ENCODE results near the gene NTHL1.

The NTHL1 gene

DNA sequence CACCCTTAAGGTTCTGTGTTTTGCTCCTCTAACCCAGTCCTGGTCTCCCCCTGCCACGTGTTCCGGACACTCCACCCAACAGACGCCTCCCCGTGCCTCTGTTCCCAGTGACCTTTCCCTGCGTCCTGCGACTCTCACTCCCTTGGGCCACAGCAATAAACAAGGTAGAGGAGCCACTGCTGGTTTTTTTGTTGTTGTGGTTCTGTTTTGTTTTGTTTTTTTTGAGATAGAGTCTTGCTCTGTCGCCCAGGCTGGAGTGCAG lies 31.8 kb downstream of the NTHL1 start:
- ChIA-PET POLR2A (interaction anchor here (0.5 to 2.4 kb wide), 3 partner anchors 12 to 139 kb away, joined by 3 to 20 read pairs (median 4); partner anchors contain the start of gene TRAF7), CTCF (interaction anchor here (0.6 to 2.0 kb wide), 8 partner anchors 11 to 153 kb away, joined by 3 to 11 read pairs (median 4); partner anchors contain the start of genes NHERF2, NTHL1 and TSC2)
- Histone ChIP-seq H3K4me3 (ENCODE audit: low read depth, low read length) (no peak overlapping the region), H3K27ac (ENCODE audit: extremely low read depth, low read depth, low read length) (peak overlapping the region; percentile 79), H3K9me3 (ENCODE audit: control insufficient read depth, insufficient read depth, low read depth, low read length) (no peaks in the 10 kb centered on the region), H3K36me3 (ENCODE audit: control insufficient read depth in 2 of 2, insufficient read depth in 1 of 2, low read length in 2 of 2) (no peaks in the 10 kb centered on the region), H3K4me1 (ENCODE audit: control insufficient read depth, insufficient read depth, low read length) (peaks cover 6% of the 10 kb centered on the region)
- peak; percentile 65; the same call in 1 of the 2 replicates for TF ChIP-seq ZNF600 (tag by site-specific recombination; IDR thresholded peaks at IDR 0.05)
- no peak for TF ChIP-seq ZNF423 (tag by site-specific recombination; IDR thresholded peaks at IDR 0.05)
- TF ChIP-seq, protein P1, sequence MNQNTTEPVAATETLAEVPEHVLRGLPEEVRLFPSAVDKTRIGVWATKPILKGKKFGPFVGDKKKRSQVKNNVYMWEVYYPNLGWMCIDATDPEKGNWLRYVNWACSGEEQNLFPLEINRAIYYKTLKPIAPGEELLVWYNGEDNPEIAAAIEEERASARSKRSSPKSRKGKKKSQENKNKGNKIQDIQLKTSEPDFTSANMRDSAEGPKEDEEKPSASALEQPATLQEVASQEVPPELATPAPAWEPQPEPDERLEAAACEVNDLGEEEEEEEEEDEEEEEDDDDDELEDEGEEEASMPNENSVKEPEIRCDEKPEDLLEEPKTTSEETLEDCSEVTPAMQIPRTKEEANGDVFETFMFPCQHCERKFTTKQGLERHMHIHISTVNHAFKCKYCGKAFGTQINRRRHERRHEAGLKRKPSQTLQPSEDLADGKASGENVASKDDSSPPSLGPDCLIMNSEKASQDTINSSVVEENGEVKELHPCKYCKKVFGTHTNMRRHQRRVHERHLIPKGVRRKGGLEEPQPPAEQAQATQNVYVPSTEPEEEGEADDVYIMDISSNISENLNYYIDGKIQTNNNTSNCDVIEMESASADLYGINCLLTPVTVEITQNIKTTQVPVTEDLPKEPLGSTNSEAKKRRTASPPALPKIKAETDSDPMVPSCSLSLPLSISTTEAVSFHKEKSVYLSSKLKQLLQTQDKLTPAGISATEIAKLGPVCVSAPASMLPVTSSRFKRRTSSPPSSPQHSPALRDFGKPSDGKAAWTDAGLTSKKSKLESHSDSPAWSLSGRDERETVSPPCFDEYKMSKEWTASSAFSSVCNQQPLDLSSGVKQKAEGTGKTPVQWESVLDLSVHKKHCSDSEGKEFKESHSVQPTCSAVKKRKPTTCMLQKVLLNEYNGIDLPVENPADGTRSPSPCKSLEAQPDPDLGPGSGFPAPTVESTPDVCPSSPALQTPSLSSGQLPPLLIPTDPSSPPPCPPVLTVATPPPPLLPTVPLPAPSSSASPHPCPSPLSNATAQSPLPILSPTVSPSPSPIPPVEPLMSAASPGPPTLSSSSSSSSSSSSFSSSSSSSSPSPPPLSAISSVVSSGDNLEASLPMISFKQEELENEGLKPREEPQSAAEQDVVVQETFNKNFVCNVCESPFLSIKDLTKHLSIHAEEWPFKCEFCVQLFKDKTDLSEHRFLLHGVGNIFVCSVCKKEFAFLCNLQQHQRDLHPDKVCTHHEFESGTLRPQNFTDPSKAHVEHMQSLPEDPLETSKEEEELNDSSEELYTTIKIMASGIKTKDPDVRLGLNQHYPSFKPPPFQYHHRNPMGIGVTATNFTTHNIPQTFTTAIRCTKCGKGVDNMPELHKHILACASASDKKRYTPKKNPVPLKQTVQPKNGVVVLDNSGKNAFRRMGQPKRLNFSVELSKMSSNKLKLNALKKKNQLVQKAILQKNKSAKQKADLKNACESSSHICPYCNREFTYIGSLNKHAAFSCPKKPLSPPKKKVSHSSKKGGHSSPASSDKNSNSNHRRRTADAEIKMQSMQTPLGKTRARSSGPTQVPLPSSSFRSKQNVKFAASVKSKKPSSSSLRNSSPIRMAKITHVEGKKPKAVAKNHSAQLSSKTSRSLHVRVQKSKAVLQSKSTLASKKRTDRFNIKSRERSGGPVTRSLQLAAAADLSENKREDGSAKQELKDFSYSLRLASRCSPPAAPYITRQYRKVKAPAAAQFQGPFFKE (tag by site-specific recombination; IDR thresholded peaks at IDR 0.05; ENCODE audit: borderline replicate concordance): 0 out of 2 replicates have a peak, but pooled peaks have one; percentile 54

- H3K27ac ChIP-seq (ENCODE audit: extremely low read depth, low read depth, low read length): peak overlapping the region; percentile 79
- TF ChIP-seq, protein P2, sequence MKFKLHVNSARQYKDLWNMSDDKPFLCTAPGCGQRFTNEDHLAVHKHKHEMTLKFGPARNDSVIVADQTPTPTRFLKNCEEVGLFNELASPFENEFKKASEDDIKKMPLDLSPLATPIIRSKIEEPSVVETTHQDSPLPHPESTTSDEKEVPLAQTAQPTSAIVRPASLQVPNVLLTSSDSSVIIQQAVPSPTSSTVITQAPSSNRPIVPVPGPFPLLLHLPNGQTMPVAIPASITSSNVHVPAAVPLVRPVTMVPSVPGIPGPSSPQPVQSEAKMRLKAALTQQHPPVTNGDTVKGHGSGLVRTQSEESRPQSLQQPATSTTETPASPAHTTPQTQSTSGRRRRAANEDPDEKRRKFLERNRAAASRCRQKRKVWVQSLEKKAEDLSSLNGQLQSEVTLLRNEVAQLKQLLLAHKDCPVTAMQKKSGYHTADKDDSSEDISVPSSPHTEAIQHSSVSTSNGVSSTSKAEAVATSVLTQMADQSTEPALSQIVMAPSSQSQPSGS (tag by site-specific recombination; IDR thresholded peaks at IDR 0.05; ENCODE audit: low read depth): peak; percentile 86
- TF ChIP-seq ZNF785 (tag by site-specific recombination; IDR thresholded peaks at IDR 0.05) (no peak), SP3 (tag by site-specific recombination; IDR thresholded peaks at IDR 0.05) (peak; percentile 75), ZBTB17 (tag by site-specific recombination; IDR thresholded peaks at IDR 0.05) (peak; percentile 88), PRDM10 (tag by site-specific recombination; IDR thresholded peaks at IDR 0.05) (peak; percentile 50; the same call in 1 of the 2 replicates), ZBTB21 (tag by site-specific recombination; IDR thresholded peaks at IDR 0.05) (peak; percentile 35; the same call in 1 of the 2 replicates), ZNF2 (tag by site-specific recombination; IDR thresholded peaks at IDR 0.05) (0 out of 2 replicates have a peak, but pooled peaks have one; percentile 58), KLF9 (tag by site-specific recombination; IDR thresholded peaks at IDR 0.05; ENCODE audit: low read depth) (peak; percentile 34; the same call in 1 of the 2 replicates), ZBTB8A (tag by site-specific recombination; IDR thresholded peaks at IDR 0.05) (peak; percentile 87), ZBTB44 (tag by site-specific recombination; IDR thresholded peaks at IDR 0.05) (peak; percentile 36; the same call in 1 of the 2 replicates), ZNF366 (tag by site-specific recombination; conservative IDR thresholded peaks at IDR 0.05) (peak; percentile 65), ZNF473 (tag by site-specific recombination; IDR thresholded peaks at IDR 0.05) (no peak), ZEB2 (tag by site-specific recombination; IDR thresholded peaks at IDR 0.05) (peak; percentile 83), ZNF223 (tag by site-specific recombination; IDR thresholded peaks at IDR 0.05) (no peak), KLF7 (tag by site-specific recombination; IDR thresholded peaks at IDR 0.05; ENCODE audit: borderline replicate concordance) (peak; percentile 98)
- TF ChIP-seq, protein P3, sequence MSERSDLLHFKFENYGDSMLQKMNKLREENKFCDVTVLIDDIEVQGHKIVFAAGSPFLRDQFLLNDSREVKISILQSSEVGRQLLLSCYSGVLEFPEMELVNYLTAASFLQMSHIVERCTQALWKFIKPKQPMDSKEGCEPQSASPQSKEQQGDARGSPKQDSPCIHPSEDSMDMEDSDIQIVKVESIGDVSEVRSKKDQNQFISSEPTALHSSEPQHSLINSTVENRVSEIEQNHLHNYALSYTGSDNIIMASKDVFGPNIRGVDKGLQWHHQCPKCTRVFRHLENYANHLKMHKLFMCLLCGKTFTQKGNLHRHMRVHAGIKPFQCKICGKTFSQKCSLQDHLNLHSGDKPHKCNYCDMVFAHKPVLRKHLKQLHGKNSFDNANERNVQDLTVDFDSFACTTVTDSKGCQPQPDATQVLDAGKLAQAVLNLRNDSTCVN (tag by site-specific recombination; optimal IDR thresholded peaks at IDR 0.05): peak; percentile 33
Measured at GRCh38 chr16:2015117-2015946, 32.3 kb downstream of the NTHL1 start.

More at GRCh38 chr16:2015117-2015946, 32.3 kb downstream of the NTHL1 start:
- CTCF ChIA-PET: interaction anchor here (0.6 to 1.8 kb wide), 7 partner anchors 11 to 139 kb away, joined by 3 to 8 read pairs (median 3); partner anchors contain the start of genes NTHL1 and TSC2
- Histone ChIP-seq H3K4me3 (ENCODE audit: low read depth, low read length) (no peak overlapping the region), H3K36me3 (ENCODE audit: control insufficient read depth in 2 of 2, insufficient read depth in 1 of 2, low read length in 2 of 2) (no peaks in the 10 kb centered on the region), H3K4me1 (ENCODE audit: control insufficient read depth, insufficient read depth, low read length) (peaks cover 8% of the 10 kb centered on the region), H3K9me3 (ENCODE audit: control insufficient read depth, insufficient read depth, low read depth, low read length) (no peaks in the 10 kb centered on the region)
- POLR2A ChIA-PET: interaction anchor here (0.5 to 2.4 kb wide), 2 partner anchors 12 to 140 kb away, joined by 3 to 20 read pairs; partner anchors contain the start of genes NHERF2 and TRAF7
